Brain microvascular endothelial cell (primary cell): ENCODE results near the gene SLC6A19.

ENCODE experiments used
- DNase-seq: peaks from one replicate; pipeline ENCODE4 v3.0.0-alpha.2; 2020
- H3K27ac ChIP-seq: fragments of 250-450 bp; sonication (Bioruptor Pico); 2 replicates; pipeline ENCODE4 v1.5.1; 2020; ENCODE audit warnings: mild to moderate bottlenecking, moderate library complexity
- H3K27me3 ChIP-seq: fragments of 250-450 bp; sonication (Bioruptor Pico); replicated peaks from 2 replicates; pipeline ENCODE4 v1.5.1; 2020; ENCODE audit warnings: mild to moderate bottlenecking
- H3K36me3 ChIP-seq: fragments of 250-450 bp; sonication (Bioruptor Pico); replicated peaks from 2 replicates; pipeline ENCODE4 v1.5.1; 2020; ENCODE audit warnings: mild to moderate bottlenecking
- H3K4me3 ChIP-seq: 2 replicates; pipeline ENCODE4 v1.5.1; 2011; ENCODE audit warnings: low read depth, mild to moderate bottlenecking, control low read depth, low read length, moderate library complexity
- CTCF ChIP-seq: IDR thresholded peaks from 2 replicates; pipeline ENCODE4 v1.5.1; 2011; ENCODE audit warnings: low read depth, mild to moderate bottlenecking, moderate library complexity, low read length, control low read depth, inconsistent platforms; ENCODE audit errors: missing control alignments
- in situ Hi-C: cut with HindIII; loops from 2 replicates; pipeline ENCODE4 v1.10.0; 2017; ENCODE audit warnings: low sequenced_read_pairs, low pct_ligation_motif_present

Gene SLC6A19

GRCh38 chr5:1205255-1206180, 4.1 kb downstream of the SLC6A19 start:
- no peak for TF ChIP-seq CTCF
- H3K27ac ChIP-seq: no peak overlapping the region
- peaks cover 30% of the 10 kb centered on the region for H3K27me3 ChIP-seq
- in situ Hi-C loops: loop anchor here (25.0 kb wide), 1 partner anchor 107 kb away; no protein-coding TSS in a partner anchor
- no peak overlapping the region for H3K4me3 ChIP-seq
- no peak for DNase-seq
- H3K36me3 ChIP-seq: no peaks in the 10 kb centered on the region

GRCh38 chr5:1206521-1207412, 5.4 kb downstream of the SLC6A19 start:
- in situ Hi-C loops: loop anchor here (25.0 kb wide), 1 partner anchor 106 kb away; no protein-coding TSS in a partner anchor
- peaks cover 28% of the 10 kb centered on the region for H3K27me3 ChIP-seq
- DNase-seq: no peak
- no peaks in the 10 kb centered on the region for H3K36me3 ChIP-seq
- no peak overlapping the region for H3K4me3 ChIP-seq
- TF ChIP-seq CTCF: no peak
- no peak overlapping the region for H3K27ac ChIP-seq

- Histone ChIP-seq H3K4me3 (no peak overlapping the region), H3K36me3 (no peaks in the 10 kb centered on the region), H3K27ac (no peak overlapping the region), H3K27me3 (peaks cover 28% of the 10 kb centered on the region)
- TF ChIP-seq CTCF: no peak
- in situ Hi-C loops: loop anchor here (25.0 kb wide), 1 partner anchor 105 kb away; no protein-coding TSS in a partner anchor
- no peak for DNase-seq
These were observed 6.2 kb downstream of the SLC6A19 start for GRCh38 chr5:1207555-1207954.

GRCh38 chr5:1208221-1208742, 6.9 kb downstream of the SLC6A19 start:
- TF ChIP-seq CTCF: no peak
- in situ Hi-C loops: loop anchor here (25.0 kb wide), 1 partner anchor 104 kb away; no protein-coding TSS in a partner anchor

GRCh38 chr5:1208743-1209488, 7.5 kb downstream of the SLC6A19 start:
- Histone ChIP-seq H3K4me3 (no peak overlapping the region), H3K27me3 (peaks cover 28% of the 10 kb centered on the region), H3K36me3 (no peaks in the 10 kb centered on the region), H3K27ac (no peak overlapping the region)
- in situ Hi-C loops: loop anchor here (25.0 kb wide), 1 partner anchor 103 kb away; no protein-coding TSS in a partner anchor
- TF ChIP-seq CTCF: peak; percentile 62
- DNase-seq: no peak

More at GRCh38 chr5:1208221-1208742, 6.9 kb downstream of the SLC6A19 start:
- Histone ChIP-seq H3K4me3 (no peak overlapping the region), H3K27ac (no peak overlapping the region), H3K36me3 (no peaks in the 10 kb centered on the region), H3K27me3 (peaks cover 28% of the 10 kb centered on the region)
- DNase-seq: no peak
